Stimulated activated CD4-positive, alpha-beta T cell treated with anti-CD3 and anti-CD28 coated beads, Interleukin-1b, Interleukin-23, amount 100 ng/mL, for 24 hours (primary cell): ENCODE data around the gene RRP8.

Source experiments
- DNase-seq, 4 experiments: peaks; one replicate each; pipeline ENCODE4 v3.0.0-alpha.2; 2020; ENCODE audit warnings: low read depth in 4 of 4, low spot score in 1 of 4

RRP8 gene

DNA sequence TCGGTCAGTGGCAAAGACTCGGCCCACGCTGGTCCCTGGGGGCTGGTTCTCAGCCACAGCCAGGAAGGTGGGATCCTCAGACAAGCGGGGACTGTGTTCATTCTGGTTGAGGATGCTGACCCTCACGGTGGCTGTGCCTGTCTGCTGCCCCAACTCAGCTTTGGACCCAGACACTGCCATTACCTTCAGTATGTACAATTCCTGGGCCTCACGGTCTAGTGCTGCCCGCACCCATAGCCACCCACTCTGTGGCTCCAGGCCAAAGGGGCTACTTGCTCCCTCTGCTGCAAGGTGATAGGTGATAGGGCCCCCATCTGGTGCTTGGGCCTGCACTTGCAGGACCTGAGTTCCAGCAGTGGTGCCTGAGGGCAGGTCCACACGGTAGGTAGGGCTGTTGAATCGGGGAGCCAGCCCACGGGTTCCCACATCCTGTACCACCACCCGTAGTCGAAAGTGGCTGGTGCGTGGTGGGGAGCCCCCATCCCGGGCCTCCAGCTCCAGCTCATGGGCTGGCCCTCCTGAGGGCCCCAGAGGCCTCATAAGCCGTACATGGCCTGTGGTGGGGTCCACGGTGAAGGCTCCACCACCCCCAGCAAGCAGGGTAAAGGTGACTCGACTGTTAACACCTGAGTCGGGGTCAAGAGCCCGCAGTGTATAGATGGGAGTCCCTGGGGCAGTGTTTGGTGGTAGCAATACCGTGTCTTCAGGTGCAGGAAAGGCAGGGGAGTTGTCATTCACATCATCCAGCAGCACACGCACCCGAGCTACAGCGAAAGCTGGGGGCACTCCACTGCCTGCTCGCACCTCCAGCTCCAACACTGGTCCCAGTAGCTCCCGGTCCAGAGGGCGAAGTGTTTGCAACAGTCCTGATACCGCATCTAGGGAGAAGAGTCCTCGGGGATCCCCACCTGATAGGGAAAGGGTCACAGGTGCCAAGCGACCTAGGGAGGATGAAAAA, 29.0 kb upstream of the RRP8 start:
- DNase-seq, result no peak

DNA sequence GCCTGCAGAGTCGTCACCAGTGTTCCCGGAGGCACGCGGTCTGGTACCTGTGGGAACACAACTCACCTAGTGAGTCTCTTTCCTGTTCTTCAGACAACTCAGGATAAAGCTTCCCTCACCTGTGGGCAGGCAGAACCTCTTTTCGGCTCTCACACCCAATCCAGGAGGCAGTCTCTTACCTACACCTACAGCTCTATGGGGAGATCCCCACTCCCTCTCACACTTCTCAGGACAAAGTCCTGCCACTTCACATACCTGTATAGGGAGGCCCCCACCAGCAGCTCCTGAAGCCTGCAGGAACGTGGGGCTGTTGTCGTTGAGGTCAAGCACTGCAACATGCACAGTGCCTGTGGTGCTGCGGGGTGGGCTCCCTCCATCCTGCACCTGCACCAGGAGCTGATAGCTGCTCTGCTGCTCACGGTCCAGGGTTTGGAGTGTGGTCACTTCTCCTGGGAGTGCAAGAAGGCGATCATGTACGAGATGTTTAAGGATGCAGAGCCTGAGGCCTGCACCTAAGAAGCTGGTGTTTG, 28.0 kb upstream of the RRP8 start:
- no peak for DNase-seq

DNA sequence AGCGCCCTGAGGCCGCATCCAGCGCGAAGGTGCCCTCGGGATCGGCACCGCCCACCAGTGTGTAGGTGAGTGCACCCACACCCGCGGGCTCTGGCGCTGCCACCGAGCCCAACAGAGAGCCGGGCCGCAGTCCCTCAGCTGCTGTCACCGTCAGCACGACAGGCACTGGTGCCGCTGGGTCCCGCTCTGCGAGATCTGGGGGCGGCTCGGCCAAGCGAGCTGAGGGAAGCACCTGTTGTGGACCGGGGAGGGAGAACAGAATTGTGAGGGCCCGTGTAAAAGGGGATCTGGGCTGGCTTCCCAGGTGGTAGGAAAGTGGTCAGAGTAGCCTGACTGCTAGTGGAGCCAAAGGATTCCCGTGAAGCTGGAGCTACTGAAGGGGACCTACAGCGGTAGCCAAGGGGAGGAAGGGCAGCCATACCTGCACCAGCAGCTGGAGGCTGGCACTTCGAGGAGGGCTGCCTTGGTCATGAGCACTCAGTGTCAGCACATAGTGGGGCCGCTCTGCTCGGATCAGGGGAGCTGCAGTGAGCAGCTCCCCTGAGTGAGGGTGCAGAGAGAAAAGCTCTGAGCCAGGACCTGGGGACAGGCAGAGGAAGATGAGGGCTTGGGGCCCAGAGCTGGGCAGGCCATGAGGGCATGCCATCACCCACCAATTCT, 27.3 kb upstream of the RRP8 start:
- DNase-seq, result no peak

DNA sequence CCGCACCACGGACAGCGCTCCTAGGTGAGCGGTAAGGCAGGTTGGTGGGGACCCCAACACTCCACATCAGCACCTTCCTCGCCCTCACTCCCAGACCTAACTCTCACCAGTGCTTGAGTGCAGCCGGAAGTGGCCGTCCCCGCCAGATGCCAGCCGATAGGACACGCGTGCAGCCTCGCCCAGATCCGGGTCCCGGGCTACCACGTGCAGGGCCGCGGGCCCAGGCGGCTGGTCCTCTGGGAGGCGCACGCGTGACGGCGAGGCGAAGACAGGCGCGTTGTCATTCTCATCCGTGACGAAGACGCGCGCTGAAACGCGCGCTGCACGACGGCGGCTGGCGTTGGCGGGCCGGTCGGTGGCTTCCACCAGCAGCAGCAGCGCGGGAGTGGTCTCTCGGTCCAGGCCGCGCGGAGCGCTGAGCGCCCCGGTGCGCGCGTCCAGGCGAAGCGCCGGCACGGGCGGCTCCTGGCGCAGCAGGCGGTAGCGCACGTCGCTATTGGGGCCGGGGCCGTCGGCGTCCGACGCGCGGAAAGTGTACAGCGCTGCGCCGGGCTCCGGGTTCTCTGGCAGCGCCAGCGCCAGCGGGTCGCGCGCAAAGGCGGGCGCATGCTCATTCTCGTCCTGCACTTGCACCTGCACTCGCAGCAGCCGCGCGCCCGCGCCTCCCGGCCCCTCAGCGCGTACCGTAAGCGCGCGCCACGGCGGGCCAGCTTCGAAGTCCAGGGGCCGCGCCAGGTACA, 26.6 kb upstream of the RRP8 start:
- DNase-seq, result no peak

DNA sequence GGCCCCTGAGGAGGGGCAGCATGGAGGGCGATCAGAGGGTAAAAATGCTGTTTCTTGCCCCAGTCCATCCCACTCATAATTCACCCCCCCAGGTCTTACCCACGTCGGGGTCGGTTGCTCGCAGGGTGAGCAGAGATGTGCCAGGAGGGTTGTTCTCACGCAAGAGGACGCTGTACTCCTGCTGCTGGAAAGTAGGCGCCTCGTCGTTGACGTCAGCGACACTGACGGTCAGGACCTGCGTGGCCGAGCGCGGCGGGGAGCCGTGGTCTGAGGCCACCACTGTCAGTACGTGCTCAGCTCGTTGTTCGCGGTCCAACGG, 26.1 kb upstream of the RRP8 start:
- no peak for DNase-seq

DNA sequence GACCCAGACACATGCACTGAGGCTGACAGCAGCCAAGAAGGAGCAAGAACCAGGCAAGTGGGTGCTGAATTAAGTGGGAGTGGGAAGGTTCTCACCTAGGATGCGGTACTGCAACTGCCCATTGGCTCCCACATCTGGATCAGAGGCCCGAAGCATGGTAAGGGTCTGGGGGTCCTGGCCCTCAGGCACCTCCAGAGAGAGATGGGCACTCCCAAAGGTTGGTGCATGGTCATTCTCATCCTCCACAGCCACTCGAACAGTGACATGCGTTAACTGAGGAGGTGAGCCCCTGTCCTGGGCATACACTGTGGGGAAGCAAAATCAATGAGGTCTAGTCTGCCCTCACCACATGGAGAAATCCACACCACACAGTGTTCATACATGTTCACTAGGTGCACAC, 25.1 kb upstream of the RRP8 start:
- DNase-seq, result no peak

DNA sequence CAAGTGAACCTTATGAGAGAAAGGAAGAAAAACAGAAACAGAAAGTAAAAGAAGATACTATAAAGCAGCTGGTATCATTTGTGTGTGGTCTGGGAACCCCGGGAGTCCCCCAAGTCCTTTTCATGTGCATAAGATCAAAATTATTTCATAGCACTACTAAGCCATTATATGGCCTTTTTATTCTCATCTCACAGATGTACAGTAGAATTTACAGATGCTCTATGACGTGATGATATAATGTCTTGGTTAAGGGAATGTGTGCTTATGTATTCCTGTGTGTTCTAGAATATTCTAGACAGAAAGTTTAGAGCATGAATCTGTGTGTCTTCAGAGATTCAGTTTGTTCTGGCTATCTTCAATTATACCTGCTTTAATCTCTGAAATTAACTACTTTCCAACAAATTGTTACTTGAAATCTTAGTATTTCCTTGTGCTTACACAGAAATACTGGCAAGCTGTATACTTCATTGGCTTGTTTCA, 24.4 kb upstream of the RRP8 start:
- no peak for DNase-seq

DNA sequence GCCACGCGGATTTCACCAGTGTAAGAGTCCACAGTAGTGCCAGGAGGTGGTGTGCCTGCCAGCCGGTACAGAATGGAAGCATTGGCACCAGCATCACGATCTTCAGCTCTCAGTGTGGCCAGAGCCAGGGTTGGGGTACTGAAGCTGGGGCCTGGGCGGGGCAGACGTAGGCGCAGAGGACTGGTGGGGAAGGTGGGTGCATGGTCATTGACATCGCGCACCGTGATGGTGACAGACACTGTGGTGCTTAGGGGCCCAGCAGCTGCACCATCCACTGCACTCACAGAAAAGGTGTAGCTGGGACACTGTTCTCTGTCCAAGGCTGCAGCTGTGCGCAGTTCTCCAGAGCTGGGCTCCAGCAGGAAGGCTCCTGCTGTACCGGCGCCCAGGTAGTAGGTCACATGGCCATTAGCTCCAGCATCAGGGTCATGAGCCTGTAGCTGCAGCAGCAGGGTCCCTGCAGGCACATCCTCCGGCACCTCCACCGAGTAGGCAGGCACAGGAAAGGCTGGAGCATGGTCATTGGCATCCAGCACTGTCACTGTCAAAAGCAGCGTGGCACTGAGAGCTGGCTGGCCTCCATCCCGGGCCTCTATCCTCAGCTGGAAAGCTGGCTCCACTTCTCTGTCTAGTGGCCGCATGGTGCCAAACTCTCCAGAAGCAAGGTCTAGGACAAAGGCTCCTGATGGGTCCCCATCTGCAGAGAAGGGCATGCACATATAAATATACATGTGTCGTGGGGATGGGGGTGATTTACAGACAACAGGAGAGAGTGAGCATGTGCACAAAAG, 23.8 kb upstream of the RRP8 start:
- no peak for DNase-seq

DNA sequence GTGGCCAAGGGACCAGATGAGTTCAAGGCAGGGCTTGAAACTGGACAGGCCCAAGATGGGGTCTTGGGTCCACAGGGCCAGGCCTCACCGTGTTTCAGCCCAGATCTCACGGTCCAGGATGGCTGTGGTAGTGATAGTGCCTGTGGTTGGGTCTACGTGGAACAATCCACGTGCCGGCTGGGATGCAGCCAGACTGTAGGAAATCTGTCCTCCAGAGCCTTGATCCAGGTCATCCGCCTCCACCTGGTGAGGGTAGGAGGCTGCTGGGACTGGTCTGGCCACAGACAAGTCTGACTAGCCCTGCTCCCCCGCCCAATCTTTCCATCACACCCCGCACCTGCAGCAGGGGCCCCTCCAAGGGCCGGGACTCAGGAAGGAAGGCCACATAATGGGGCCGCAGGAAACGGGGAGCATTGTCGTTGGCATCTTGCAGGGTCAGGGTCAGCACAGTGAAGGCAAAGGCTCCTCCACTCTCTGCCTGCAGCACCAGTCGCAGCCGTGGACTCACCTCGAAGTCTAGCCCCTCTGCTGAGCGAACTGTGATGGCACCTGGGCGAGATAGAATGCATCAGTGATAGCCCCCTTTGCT, 22.5 kb upstream of the RRP8 start:
- DNase-seq, result no peak

DNA sequence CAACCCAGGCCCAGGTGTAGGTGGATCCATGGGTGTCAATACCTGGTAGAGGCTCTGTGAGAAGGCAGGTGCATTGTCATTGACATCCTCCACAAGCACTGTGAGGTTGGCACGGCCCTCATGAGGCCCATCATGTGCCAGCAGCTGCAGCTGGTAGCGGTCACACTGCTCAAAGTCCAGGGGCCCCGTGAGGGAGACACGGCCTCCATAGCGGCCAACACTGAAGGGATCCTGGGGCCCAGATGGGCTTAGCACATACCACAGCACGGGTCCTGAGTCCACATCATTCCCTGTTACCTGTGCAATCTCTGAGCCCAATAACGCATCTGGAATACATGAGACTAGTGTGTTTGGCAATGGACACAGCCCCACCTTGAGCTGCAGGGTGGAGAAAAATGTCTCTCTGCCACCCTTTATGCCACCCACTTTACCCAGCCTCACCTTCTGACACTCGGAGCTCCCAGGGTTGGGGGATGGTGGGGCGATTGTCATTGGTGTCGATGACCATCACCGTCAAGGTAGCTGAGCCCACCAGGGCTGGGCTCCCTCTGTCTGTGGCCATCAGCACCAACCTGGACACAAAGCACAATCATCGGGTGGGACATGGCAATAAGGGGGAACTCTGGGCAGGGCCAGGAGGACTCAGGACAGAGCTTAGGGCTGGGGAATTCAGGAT, 21.9 kb upstream of the RRP8 start:
- no peak for DNase-seq

DNA sequence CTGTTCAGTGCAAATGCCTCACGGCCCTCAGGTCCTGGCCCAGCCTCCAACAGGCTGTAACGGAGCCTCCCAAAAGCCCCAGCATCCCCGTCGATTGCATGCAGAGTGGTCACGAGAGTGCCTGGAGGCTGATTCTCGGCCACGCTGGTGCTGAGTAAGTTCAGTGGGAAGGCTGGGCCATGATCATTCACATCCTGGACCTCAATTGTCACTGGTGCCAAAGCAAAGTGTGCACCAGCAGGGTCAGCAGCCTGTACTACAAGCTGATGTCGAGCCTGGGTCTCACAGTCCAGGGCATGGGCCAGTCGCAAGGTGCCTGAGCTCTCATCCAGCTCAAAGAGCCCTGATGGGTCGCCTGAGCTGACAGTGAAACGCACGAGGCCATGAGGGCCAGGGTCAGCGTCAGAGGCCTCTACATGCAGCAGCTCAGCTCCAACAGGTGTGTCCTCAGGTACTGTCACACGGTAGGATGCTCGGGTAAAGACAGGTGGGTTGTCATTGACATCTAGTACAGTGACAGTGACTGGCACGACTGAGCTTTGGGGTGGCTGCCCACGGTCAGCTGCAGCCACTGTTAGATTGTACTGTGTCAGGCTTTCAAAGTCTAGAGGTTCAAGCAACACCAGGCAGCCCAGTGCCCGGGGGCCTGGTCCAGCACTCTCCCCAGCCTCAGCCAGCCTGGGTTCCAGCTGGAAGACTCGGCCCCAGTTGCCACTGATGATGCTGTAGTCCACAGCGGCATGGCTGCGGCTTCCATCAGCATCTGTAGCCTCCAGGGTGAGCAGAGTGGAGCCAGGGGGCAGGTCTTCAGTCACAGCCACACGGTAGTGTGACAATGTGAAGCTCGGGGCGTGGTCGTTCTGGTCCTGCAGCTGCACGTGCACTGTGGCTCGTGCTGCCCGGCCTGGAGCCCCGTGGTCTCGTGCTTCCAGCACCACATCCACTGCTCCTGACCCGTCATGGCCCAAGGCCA, 20.3 kb upstream of the RRP8 start:
- DNase-seq, result no peak

DNA sequence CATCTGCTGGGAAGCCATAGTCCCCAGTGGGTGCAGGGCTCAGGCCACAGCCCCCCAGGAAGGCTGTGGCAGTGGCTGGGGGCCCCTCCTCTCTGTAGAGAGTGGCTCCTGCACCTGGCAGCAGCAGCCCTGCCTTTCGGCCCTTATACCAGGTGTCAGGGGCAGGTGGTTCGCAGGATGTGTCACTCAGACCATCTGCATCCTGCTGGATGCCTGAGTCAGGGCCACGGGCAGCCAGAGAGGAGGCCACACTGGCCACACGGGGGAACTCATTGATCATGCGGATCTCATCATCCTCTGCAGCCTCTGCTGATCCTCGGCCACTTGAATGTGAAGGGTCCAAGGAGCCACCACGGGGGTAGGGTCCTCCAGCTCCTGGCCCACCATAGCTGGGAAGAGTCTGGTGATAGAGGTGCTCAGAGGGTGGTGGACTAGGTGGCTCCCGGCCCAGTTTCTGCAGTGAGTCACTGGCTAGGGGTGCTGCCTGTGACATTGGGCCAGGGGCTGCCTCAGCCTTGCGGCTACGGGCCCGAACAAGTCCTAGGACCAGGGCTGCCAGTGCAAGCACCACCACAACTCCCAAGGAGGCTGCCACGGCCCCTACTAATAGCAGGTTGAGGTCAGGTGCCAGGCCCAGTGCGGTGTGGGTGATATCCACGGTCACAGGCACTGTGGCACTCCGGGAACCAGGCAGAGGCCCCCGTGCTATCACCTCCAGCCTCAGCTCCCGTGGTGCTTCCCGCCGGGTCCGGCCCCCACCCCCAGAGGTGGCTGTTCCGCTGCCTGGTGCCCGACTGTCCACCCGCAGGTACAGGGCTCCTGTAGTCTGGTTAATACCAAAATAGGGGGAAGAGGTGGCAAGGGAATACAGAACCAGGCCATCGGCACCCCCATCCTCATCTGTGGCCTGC, 19.1 kb upstream of the RRP8 start:
- no peak for DNase-seq

DNA sequence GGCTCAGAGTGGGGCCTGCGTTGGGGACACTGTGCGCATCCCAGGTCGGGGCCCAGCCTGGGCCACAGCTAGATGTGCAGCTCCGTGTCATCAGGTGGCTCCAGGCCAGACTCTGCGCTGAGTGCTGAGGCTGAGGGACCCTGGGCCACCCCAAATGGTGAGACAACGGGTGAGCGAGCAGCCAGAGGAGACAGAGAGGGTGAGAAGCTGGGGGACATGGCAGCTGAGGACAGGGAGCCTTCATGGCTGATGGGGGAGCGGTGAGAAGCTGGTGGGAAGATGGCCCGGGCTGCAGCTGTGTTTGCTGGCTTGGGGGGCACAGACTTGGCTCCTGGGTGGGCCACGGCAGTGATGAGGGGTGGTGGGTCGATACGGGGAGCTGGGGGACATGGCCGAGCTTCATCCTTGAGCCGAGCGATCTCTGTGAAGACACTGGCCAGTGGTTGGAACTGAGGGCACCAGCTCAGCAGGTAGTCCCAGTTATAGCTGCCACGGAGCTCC, 18.3 kb upstream of the RRP8 start:
- DNase-seq, result no peak

DNA sequence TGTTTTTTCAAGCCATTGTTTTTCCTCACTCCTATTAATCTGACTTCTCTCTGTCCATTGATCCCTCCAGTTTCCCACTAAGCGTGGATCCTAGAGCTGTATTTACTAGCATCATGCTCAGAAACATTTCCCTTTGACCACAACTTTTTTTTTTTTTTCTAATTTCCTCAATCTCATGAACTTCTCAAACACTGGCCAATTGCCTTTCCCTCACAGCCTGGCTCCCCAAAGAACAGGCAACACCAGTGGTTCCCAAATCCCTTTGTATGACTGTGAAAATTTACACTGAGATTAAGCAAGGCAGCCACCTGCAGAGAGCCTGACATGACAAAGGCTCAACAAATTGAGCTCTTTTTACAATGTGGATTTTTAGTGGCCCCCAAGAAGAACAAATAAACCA, 17.2 kb upstream of the RRP8 start:
- no peak for DNase-seq

DNA sequence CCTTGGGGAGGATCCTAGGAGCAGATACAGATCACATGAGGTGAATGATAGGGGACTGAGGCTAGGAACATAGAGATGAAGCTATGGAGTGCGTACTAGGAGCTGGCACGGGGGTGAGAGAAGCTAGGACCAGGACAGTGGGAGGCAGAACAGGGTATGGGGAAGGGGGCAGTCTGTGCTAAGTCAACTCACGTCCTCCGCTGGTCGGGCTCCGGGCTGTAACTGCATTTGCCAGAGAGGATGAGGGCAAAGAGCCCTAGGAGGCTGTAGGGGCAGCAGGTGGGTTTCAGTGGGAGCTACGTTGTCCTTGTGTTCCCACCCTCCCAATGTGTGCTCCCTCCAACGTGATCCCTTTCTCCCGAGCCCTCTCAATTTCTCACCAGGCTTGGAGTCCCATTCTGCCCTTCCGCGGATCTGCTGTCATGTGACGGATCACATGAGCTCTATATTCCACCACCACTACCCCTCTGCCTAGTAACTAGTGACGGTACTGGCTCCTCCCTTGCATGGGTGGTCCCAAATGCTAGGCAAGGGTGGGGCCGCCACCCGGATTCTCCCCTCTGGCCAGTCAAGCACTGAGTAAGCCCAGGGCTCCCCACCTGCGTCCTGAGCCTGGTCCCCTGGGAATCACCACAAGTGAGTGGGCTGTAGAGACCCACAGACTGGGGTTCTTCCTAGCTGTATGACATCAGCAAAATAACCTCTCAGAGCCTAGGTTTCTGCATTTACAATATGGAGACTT, 15.8 kb upstream of the RRP8 start, which contains the start of gene TPP1:
Gene TPP1 (minus strand): TSS at position 419 of the 742 bp plus-strand sequence. CDS start 22 bp downstream, at position 397.
- DNase-seq, result peak; percentile 68 to 81 (median 76)

DNA sequence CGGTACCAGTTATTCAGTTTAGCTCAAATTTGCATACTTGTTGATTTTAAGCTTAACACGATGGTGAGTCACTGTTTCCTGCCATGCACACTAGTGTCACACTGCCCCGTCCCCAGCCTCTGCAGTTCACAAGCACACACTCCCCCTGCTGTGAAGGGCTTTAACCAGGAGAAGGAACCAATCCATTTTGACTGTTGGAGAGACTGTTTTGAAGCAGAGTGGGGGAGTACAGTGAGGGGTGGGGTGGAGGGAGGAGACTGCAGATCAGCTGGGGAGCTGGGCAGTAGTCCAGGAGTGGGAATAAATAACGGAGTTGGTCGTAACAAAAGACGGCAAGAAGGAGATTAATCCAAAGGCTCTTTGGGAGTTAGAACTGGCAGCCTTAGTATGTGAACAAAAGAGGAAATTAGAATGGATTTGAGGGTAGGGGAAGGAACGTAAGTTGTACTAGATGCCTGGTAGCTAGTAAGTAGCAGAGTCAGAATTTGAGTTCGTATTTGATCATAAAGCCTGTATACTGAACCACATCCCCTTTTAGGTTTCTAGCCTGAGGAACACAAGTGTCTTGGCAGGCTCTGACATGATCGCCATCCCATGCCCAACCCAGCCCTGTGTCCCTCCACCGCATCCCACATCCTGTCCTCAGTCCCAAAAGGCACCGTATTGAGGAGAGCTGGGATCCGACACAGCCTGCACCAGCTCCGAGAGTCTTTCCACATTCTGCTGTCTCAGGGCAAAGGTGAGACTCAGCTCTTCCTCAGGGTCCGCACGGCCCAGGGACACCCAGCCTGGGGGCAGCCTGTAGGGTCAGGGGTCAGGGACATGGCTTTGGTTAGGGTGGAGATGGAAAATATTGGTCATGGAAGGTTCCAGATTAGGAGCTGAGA, 14.9 kb upstream of the RRP8 start:
- peak in 1 of 4 experiments; percentile 51 for DNase-seq
